Upper lobe of left lung (tissue), 4 donors: Measurements from ENCODE around the gene HSPB6.

ENCODE experiments used
- EP300 ChIP-seq, 4 donors: sonication (generic); formaldehyde crosslinking; IDR thresholded peaks; one replicate each; pipeline ENCODE4 v1.5.1; 2017; ENCODE audit warnings: antibody characterized with exemption in 4 of 4, control low read depth in 2 of 4
- TF ChIP-seq, protein P1 (sequence below), 6 experiments: fragments of 450-650 bp in 4 of 6; fragments of 200-600 bp in 2 of 6; sonication (generic) in 2 of 6; IDR thresholded peaks; one replicate each; pipeline ENCODE4 v1.5.1; 2016 to 2019; ENCODE audit warnings: antibody characterized with exemption in 6 of 6

GRCh38 chr19:35738887-35739229 lies 18.0 kb downstream of the HSPB6 start:
- no peak for TF ChIP-seq EP300 (IDR thresholded peaks at IDR 0.05)
- TF ChIP-seq, protein P1, sequence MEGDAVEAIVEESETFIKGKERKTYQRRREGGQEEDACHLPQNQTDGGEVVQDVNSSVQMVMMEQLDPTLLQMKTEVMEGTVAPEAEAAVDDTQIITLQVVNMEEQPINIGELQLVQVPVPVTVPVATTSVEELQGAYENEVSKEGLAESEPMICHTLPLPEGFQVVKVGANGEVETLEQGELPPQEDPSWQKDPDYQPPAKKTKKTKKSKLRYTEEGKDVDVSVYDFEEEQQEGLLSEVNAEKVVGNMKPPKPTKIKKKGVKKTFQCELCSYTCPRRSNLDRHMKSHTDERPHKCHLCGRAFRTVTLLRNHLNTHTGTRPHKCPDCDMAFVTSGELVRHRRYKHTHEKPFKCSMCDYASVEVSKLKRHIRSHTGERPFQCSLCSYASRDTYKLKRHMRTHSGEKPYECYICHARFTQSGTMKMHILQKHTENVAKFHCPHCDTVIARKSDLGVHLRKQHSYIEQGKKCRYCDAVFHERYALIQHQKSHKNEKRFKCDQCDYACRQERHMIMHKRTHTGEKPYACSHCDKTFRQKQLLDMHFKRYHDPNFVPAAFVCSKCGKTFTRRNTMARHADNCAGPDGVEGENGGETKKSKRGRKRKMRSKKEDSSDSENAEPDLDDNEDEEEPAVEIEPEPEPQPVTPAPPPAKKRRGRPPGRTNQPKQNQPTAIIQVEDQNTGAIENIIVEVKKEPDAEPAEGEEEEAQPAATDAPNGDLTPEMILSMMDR (IDR thresholded peaks at IDR 0.05): no peak
